Measurements from ENCODE around the gene SENP5. TPM values are rescaled to one million over a fixed set of nuclear protein-coding genes. Genes with fewer than 3 reads are reported as not detected.

Gene SENP5
- total and polyA plus RNA-seq, 2 of the 8 experiments (the other 6 are each of a cell fraction or from before 2014, with no cell fraction given) = 6.7 to 27.3 TPM

DNA sequence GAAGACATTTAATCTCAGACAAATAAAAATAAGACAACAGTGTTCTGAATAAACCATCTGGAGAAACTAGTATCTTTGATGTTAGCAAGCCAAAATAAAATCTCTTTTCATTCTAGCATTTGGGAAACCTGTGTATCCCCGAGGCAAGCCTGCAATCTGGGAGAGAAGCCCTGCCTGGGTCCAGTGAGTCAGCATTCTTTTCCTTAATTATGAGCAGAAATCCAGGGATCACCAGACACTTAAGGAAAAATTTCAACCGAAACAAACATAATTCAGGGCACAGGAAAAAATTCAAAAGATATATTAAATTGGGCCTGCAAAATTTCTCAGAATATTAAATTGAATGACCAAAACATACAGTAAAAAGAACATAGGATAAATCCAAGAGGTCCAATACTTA is 70.4 kb downstream of the SENP5 start (continued):
- TF ChIP-seq CTCF (IDR thresholded peaks at IDR 0.05; ENCODE audit: control extremely low read depth in 1 of 3, insufficient read depth in 1 of 3, low read depth in 1 of 3, low read length in 3 of 3) (no peak), ATF3 (IDR thresholded peaks at IDR 0.05; ENCODE audit: insufficient read depth, low read depth, low read length) (no peak), NANOG (IDR thresholded peaks at IDR 0.05; ENCODE audit: insufficient read depth, low read depth, low read length, poor library complexity, severe bottlenecking) (no peak), SP4 (IDR thresholded peaks at IDR 0.05; ENCODE audit: low read length) (no peak)
